GM08714 (cell line): Measurements from ENCODE around the gene SPP2.

Source experiments
- H3K4me3 ChIP-seq: fragments of 200-500 bp; sonication (Bioruptor generic); 2 replicates; pipeline ENCODE4 v1.5.1; 2014; ENCODE audit warnings: mild to moderate bottlenecking, low read length, inconsistent platforms
- ZNF274 ChIP-seq: IDR thresholded peaks from 2 replicates; pipeline ENCODE4 v1.6.1; 2012; ENCODE audit warnings: mild to moderate bottlenecking, low read depth, low read length

Gene SPP2

DNA sequence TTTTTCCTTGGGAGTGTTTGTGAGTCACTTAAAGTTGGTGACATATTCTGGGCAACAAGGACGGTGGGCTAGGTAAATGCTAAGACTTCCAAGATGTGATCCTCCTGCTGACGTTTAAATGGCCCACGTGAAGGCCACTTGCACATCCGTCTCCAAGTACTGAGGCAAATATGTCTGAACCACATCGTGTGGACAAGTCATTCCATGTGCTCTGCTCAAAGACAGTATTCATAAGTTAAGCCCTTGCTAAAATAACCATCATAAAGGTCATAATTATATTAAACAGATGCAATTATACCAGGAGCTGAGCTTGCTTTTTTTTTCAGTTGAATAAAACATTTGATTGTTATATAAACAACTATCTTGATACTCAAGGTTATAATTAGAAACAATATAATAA is 44.8 kb downstream of the SPP2 start:
- no peak overlapping the region for H3K4me3 ChIP-seq
- TF ChIP-seq ZNF274: no peak

DNA sequence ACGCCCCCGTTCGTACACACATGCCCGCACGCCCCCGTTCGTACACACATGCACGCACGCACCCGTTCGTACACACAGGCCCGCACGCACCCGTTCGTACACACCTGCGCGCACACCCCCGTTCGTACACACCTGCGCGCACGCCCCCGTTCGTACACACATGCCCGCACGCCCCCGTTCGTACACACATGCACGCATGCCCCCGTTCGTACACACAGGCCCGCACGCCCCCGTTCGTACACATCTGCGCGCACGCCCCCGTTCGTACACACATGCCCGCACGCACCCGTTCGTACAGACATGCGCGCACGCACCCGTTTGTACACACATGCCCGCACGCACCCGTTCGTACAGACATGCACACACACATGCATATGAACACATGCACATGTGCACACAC is 45.7 kb downstream of the SPP2 start:
- no peak for TF ChIP-seq ZNF274
- no peak overlapping the region for H3K4me3 ChIP-seq

DNA sequence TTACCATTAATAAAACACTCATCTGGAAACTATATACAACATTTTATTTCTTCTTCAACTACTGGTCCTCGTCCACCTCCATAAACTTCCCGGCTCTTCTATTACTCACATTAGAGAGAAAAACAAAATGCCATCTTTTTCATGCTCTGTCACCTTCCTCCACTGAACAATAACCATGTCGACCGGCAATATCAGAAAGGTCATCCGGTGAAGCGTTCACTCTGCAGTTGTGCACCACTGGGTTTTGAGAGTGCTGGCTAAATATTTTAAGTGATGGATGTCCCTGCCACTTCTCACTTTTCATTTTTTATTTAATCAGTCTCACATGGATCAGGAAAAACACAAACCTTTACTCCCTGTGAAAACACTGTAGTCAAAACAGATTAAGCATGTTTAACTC is 48.2 kb downstream of the SPP2 start:
- H3K4me3 ChIP-seq: no peak overlapping the region
- no peak for TF ChIP-seq ZNF274

GRCh38 chr2:234099266-234099665 is 48.8 kb downstream of the SPP2 start:
- H3K4me3 ChIP-seq: no peak overlapping the region
- TF ChIP-seq ZNF274: no peak

DNA sequence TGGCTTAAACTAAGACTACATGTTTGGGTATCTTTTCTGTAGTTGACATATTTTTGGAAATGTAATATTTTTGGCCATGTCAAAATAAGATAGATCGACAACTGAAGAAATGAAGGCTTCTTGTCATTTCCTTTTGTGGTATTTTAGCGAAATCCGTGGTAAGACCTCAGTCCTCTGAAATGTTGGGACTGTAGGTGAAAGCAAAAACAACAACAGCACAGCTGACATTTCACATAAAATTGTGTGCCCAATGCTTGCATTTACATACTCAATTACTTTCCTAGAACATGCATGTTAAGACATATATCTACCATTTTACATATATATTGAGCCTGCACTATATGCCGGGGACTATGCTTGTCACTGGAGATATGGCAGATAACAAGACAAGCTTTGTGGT is 50.2 kb downstream of the SPP2 start:
- no peak overlapping the region for H3K4me3 ChIP-seq
- no peak for TF ChIP-seq ZNF274

- TF ChIP-seq ZNF274: no peak
- no peak overlapping the region for H3K4me3 ChIP-seq
These were observed 51.6 kb downstream of the SPP2 start for GRCh38 chr2:234102112-234102511.

GRCh38 chr2:234107861-234108260 is 57.4 kb downstream of the SPP2 start:
- H3K4me3 ChIP-seq: no peak overlapping the region
- no peak for TF ChIP-seq ZNF274

- no peak for TF ChIP-seq ZNF274
- H3K4me3 ChIP-seq: no peak overlapping the region
These were observed 58.8 kb downstream of the SPP2 start for GRCh38 chr2:234109321-234109720.

DNA sequence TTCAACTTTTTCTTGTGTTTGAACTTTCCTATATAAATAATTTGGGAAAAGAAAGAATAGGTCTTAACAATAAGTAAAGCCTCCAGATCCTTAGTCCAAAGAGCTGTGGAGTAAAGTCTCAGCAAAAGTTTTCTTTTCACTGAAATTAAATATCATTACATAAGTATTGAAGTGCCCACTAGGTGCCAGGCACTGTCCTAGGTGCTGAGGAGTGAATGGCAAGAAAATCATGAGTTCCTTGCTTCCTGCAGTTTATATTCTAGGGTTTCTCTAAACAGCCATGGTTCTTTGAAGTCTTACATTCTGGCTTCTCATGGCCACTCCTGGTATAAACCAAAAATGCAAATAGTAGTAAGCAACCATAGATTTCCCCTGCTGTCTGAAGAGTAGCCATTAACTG is 59.7 kb downstream of the SPP2 start:
- no peak for TF ChIP-seq ZNF274
- no peak overlapping the region for H3K4me3 ChIP-seq

DNA sequence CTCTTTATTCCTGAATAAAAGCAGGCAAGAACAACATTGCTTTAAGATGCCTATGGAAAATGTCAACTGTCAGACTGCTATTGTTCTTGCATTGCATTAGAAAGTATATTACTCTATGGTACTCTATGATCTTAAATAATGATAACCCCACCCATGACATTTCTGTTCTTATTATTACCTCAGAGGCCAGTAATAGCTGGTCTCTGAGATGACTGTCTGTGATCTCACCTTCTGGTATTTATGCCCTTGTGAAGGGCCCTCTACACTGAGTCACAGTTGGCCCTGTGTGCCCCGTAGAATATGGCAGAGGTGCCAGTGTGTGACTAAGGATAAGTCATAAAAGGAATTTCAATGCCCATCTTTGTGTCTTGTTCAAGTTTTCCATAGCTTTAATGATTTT is 61.0 kb downstream of the SPP2 start:
- H3K4me3 ChIP-seq: no peak overlapping the region
- TF ChIP-seq ZNF274: no peak

DNA sequence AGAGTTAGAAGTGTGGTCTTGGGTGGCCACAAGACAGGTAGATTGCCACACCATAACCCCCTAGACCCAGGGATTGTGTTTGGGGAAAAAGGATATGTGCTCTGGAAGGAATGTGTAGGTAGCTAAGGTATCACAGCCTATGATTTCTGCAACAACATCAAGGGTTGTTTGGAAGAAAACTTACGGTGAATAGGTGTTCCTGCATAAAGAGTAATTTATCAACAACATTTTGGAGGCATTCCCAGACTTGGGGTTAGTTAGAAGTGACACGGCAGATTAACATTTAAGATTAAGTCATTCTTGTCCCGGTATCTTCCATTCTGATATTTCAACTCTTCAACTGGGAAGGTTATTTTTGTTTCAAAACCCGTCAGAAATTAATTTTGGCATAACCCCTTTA is 65.5 kb downstream of the SPP2 start:
- no peak for TF ChIP-seq ZNF274
- no peak overlapping the region for H3K4me3 ChIP-seq

DNA sequence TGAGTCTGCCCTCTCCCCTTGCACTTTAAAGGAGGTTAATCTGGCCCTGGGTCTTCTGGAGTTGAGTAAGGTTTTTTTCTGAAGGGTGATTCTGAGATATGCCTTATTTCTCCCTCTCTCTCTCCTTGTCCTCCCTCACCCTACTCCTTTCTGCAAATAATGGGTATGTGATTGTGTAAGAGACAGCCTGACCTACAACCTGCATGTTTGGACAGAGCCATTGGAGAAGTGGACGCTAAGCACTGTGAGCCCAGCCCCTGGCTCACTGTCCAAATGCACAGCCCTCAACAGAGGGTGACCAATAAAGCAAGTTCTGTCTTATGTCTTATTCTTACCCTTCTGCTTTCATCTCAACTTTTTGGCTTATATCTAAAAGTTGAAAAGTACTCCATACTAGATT is 71.5 kb downstream of the SPP2 start:
- H3K4me3 ChIP-seq: no peak overlapping the region
- TF ChIP-seq ZNF274: no peak

DNA sequence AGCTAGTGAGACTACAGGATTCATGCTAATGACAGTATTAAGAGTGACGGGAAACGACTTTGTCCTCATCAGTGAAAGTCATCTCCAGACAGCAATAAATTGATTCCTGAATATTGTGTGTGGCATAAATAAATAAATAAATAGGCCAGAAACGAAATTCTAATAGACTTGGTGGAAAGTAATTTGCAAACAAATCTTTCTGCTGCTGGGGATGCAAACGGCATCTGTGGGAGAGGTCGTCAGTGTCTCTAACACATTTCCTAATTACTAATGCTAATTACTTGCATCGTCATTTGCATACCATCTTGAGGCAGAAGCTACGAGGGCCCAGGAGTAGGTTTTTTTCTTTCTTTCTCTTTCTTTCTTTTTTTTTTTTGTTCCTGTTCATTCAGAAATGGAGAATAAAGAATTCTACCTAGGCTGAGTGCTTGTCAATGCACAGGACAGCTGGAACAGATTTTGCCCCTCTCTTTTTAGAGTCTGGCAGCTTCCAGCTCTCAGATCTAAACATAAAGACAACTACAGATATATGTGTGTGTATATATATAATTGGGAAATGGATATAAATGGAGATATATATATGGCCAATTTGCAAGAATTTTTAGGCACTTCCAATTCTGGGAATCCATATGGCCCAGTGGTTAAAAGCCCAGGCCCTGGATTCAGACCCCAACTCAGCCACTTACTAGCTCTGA is 75.1 kb downstream of the SPP2 start:
- H3K4me3 ChIP-seq: no peak overlapping the region
- TF ChIP-seq ZNF274: no peak

DNA sequence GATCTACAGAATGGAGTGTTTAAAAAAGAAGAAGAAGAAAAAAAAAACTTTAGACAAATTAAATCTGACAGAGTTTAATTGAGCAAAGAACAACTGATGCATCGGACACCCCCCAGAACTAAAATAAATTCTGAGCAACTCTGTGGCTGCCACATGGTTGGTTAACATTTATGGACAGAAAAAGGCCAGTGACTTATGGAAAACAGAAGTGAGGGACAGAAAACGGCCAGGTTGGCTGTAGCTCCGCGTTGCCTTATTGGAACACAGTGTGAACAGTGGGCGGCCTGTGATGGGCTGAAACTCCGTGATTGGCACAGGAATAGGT is 75.6 kb downstream of the SPP2 start:
- no peak for TF ChIP-seq ZNF274
- no peak overlapping the region for H3K4me3 ChIP-seq
